Lower lobe of right lung (tissue), 2 donors: ENCODE results near the gene TCN2. TPM values are rescaled to one million over a fixed set of nuclear protein-coding genes. Genes with fewer than 3 reads are reported as not detected.

Source experiments
- ATAC-seq, 2 donors: fragments of 200-7000 bp; cut with Tn5 transposase; one replicate each; pipeline ENCODE4 v1.9.1; 2020 to 2022; ENCODE audit warnings: mild to moderate bottlenecking in 2 of 2, moderate library complexity in 2 of 2
- DNase-seq: peaks from one replicate; pipeline ENCODE4 v3.0.0-alpha.2; 2020
- H3K27ac ChIP-seq: fragments of 200-600 bp; one replicate; pipeline ENCODE4 v1.8.0; 2022
- H3K27me3 ChIP-seq: fragments of 200-600 bp; one replicate; pipeline ENCODE4 v1.8.0; 2022; ENCODE audit warnings: low read depth
- H3K36me3 ChIP-seq: fragments of 200-600 bp; one replicate; pipeline ENCODE4 v1.8.0; 2022; ENCODE audit warnings: mild to moderate bottlenecking
- H3K4me1 ChIP-seq: fragments of 200-600 bp; one replicate; pipeline ENCODE4 v1.8.0; 2022
- H3K4me3 ChIP-seq: fragments of 200-600 bp; one replicate; pipeline ENCODE4 v1.8.0; 2022; ENCODE audit warnings: mild to moderate bottlenecking
- H3K9me3 ChIP-seq: fragments of 200-600 bp; one replicate; pipeline ENCODE4 v1.8.0; 2022
- intact Hi-C: fragments of 100-400 bp; cut with DNase I; formaldehyde crosslinking; loops from one replicate; pipeline ENCODE4 v1.11.0; 2022
- total RNA-seq: library from RNA; stranded (reverse); fragmentation: NEBNext Ultra II Directional; extraction: Animal tissue kit (Norgen Biotek cat#: 25700); gene quantifications from one replicate; pipeline ENCODE4 v1.2.1, GENCODE V29; 2021
- TF ChIP-seq, protein P1 (sequence below): fragments of 200-600 bp; IDR thresholded peaks from one replicate; pipeline ENCODE4 v1.8.0; 2022; ENCODE audit warnings: antibody characterized with exemption, mild to moderate bottlenecking
- donor health status: DM: no; HTN: yes; CAD: no; lungs with severe emphysema.

TCN2 gene
- total RNA-seq, 1 donor from 2014 or later: 44.2 TPM

DNA sequence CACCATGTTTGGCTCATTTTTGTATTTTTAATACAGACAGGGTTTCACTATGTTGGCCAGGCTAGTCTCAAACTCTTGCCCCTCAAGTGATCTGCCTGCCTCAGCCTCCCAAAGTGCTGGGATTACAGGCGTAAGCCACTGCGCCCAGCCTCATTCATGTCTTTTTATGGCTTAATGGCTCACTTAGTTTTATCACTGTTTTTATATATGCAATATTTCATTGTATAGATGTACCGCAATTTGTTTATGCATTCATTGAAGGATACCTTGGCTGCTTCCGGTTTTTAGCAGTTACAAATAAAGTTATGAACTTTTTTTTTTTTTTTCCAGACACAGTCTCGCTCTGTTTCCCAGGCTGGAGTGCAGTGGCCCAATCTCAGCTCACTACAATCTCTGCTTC lies 5.5 kb upstream of the TCN2 start:
- no peak overlapping the region for H3K4me3 ChIP-seq
- ATAC-seq: no peak
- intact Hi-C loops: no loop called here

DNA sequence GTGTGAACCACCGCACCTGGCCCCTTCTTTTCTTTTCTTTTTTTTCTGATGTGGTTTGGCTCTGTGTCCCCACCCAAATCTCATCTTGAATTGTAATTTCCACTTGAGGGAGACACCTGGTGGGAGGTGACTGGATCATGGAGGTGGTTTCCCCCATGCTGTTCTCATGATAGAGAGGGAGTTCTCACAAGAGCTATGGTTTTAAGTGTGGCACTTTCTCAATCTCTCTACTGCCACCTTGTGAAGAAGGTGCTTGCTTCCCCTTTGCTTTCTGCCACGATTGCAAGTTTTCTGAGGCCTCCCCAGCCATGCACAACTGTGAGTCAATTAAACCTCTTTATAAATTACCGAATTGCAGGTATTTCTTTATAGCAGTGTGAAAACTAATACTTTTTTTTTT lies 4.9 kb upstream of the TCN2 start:
- TF ChIP-seq, protein P1, sequence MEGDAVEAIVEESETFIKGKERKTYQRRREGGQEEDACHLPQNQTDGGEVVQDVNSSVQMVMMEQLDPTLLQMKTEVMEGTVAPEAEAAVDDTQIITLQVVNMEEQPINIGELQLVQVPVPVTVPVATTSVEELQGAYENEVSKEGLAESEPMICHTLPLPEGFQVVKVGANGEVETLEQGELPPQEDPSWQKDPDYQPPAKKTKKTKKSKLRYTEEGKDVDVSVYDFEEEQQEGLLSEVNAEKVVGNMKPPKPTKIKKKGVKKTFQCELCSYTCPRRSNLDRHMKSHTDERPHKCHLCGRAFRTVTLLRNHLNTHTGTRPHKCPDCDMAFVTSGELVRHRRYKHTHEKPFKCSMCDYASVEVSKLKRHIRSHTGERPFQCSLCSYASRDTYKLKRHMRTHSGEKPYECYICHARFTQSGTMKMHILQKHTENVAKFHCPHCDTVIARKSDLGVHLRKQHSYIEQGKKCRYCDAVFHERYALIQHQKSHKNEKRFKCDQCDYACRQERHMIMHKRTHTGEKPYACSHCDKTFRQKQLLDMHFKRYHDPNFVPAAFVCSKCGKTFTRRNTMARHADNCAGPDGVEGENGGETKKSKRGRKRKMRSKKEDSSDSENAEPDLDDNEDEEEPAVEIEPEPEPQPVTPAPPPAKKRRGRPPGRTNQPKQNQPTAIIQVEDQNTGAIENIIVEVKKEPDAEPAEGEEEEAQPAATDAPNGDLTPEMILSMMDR: no peak
- H3K4me3 ChIP-seq: no peak overlapping the region
- H3K27ac ChIP-seq: no peak overlapping the region
- H3K9me3 ChIP-seq: no peaks in the 10 kb centered on the region
- H3K36me3 ChIP-seq: no peaks in the 10 kb centered on the region
- peaks cover 14% of the 10 kb centered on the region for H3K4me1 ChIP-seq
- H3K27me3 ChIP-seq: no peaks in the 10 kb centered on the region
- ATAC-seq: no peak
- no peak for DNase-seq
- intact Hi-C loops: no loop called here

More for the DNA sequence above, 5.5 kb upstream of the TCN2 start:
- DNase-seq: no peak
- Histone ChIP-seq H3K27ac (no peak overlapping the region), H3K27me3 (no peaks in the 10 kb centered on the region), H3K36me3 (no peaks in the 10 kb centered on the region), H3K9me3 (no peaks in the 10 kb centered on the region), H3K4me1 (peaks cover 14% of the 10 kb centered on the region)
- TF ChIP-seq, protein P1: no peak

DNA sequence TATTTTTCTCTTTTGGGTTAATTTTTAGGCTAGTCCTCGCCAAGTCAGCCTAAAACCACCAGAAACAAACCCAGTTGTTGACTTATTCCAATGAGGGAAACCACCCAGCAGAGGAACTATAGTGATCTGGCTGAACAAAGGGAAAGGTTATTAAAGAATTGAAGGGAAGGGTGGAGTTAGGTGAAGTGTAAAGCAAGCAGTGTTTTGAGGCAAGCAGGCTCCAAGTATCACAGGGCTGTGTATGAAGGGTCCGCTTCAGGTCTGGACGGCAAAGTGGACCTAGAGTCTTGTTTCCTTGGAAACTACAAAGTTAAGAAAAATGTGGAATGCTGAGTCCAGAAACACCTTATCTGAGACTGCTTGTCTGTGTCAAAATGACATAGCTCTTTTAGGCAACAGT lies 3.2 kb upstream of the TCN2 start:
- TF ChIP-seq, protein P1: no peak
- DNase-seq (no peak), ATAC-seq (no peak)
- Histone ChIP-seq H3K4me1 (peaks cover 32% of the 10 kb centered on the region), H3K27ac (no peak overlapping the region), H3K36me3 (no peaks in the 10 kb centered on the region), H3K9me3 (no peaks in the 10 kb centered on the region), H3K4me3 (no peak overlapping the region), H3K27me3 (no peaks in the 10 kb centered on the region)
- intact Hi-C loops: no loop called here

DNA sequence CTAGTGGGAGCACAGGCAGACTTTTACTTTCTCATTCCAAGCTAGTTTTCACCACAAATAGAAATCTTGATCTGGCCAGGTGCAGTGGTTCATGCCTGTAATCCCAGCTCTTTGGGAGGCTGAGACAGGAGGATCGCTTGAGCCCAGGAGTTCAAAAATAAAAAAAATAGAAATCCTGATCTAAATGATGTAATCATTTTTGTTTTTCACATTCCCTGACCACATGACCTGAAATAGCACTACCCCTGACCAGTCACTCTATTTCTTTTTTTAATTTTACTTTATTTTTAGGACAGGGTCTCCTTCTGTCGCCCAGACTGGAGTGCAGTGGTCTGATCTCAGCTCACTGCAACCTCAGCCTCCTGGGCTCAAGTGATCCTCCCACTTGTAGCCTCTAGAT lies 2.3 kb upstream of the TCN2 start:
- Histone ChIP-seq H3K27me3 (no peaks in the 10 kb centered on the region), H3K27ac (no peak overlapping the region), H3K4me1 (peaks cover 39% of the 10 kb centered on the region), H3K9me3 (no peaks in the 10 kb centered on the region), H3K4me3 (no peak overlapping the region), H3K36me3 (no peaks in the 10 kb centered on the region)
- ATAC-seq (no peak), DNase-seq (no peak)
- intact Hi-C loops: no loop called here
- TF ChIP-seq, protein P1: no peak

DNA sequence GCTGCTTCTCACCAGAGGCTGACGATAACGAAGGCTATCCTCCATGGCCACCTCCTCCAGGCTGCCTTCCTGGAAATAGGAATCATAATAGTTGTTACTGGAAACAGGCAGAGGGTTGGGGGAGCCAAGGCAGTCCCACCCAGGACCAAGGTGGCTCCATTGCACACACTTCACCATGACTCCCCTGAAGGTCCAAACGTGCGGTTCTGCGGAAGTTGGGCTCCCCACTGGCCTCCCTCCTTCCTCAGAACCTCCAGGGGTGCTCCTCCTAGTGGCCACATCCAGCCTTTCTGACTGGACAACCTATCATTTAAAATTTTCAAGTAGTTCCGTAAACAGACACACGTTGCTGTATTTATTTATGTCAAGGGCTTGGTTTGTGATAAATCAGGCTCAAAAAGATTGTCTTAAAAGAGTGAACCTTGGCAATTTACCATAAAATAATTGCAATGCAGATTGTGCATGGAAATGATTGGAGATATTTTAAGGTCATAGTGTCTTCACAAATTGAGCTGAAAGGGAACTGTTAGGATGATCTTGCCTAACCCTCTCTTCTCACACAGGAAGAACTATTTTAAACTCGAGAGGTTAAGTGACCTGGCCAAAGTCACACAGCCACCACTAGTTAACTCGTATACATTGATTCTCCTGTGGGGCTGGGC lies 1.4 kb upstream of the TCN2 start:
- intact Hi-C loops: no loop called here

More for the DNA sequence above, 1.4 kb upstream of the TCN2 start:
- Histone ChIP-seq H3K27ac (peak overlapping the region; percentile 86), H3K4me1 (peaks cover 43% of the 10 kb centered on the region), H3K27me3 (no peaks in the 10 kb centered on the region), H3K36me3 (peaks cover under 1% of the 10 kb centered on the region), H3K4me3 (peak overlapping the region; percentile 79), H3K9me3 (no peaks in the 10 kb centered on the region)
- peak; percentile 70 for DNase-seq
- TF ChIP-seq, protein P1: peak; percentile 75
- ATAC-seq: peak; percentile 58 to 71
